Activated T-cell treated with anti-CD3 and anti-CD28 coated beads, Interleukin-2, amount 50 U/mL, for 72 hours (primary cell): ENCODE data around the gene TLR10. TPM values are rescaled to one million over a fixed set of nuclear protein-coding genes. Genes with fewer than 3 reads are reported as not detected.
"Not testable (repeated sequence)": the region's sequence is repeated elsewhere in the genome, so short reads cannot be mapped to it uniquely, and the experiment has no call there.

Source experiments
- ATAC-seq, 2 donors: fragments of 150-1000 bp; cut with Tn5 transposase; replicated peaks in 1 of 2; 2 replicates each; pipeline ENCODE4 v1.10.0; 2021; ENCODE audit warnings: moderate library complexity in 2 of 2, mild to moderate bottlenecking in 1 of 2
- DNase-seq, 2 donors: peaks; one replicate each; pipeline ENCODE4 v3.0.0; 2021 to 2022; ENCODE audit warnings: mixed read lengths in 1 of 2
- H3K27ac Mint-ChIP-seq: one replicate; pipeline ENCODE4 v1.8.0; 2022; ENCODE audit warnings: mild to moderate bottlenecking, moderate library complexity, mixed read lengths
- H3K27me3 Mint-ChIP-seq: one replicate; pipeline ENCODE4 v1.8.0; 2022; ENCODE audit warnings: low read depth, mixed read lengths
- H3K36me3 Mint-ChIP-seq, 2 donors: one replicate each; pipeline ENCODE4 v1.8.0; 2022; ENCODE audit warnings: mixed read lengths in 2 of 2, mild to moderate bottlenecking in 1 of 2; ENCODE audit not compliant: insufficient read depth in 2 of 2
- H3K4me1 Mint-ChIP-seq: one replicate; pipeline ENCODE4 v1.8.0; 2022; ENCODE audit warnings: low read depth, mixed read lengths
- H3K4me3 Mint-ChIP-seq, 2 donors: one replicate each; pipeline ENCODE4 v1.8.0; 2022; ENCODE audit warnings: mild to moderate bottlenecking in 2 of 2, mixed read lengths in 2 of 2, moderate library complexity in 2 of 2
- H3K9me3 Mint-ChIP-seq, 2 donors: one replicate each; pipeline ENCODE4 v1.8.0; 2022; ENCODE audit warnings: mixed read lengths in 2 of 2
- total RNA-seq, 2 donors: library from RNA; stranded (reverse); gene quantifications; one replicate each; pipeline ENCODE4 v1.2.3, GENCODE V29; 2022

Gene TLR10
- total RNA-seq, 2 donors from 2014 or later = 0.12 TPM; not detected in 1

GRCh38 chr4:38769857-38770256 is 12.9 kb downstream of the TLR10 start:
- no peak for ATAC-seq
- peaks cover 6 to 7% of the 10 kb centered on the region in 2 donors for H3K9me3 Mint-ChIP-seq
- no peaks in the 10 kb centered on the region for H3K27me3 Mint-ChIP-seq
- no peak overlapping the region for H3K4me3 Mint-ChIP-seq
- no peak for DNase-seq
- H3K27ac Mint-ChIP-seq = no peak overlapping the region
- H3K4me1 Mint-ChIP-seq = peaks cover 3% of the 10 kb centered on the region
- H3K36me3 Mint-ChIP-seq = peaks cover 2 to 7% of the 10 kb centered on the region in 2 donors

- H3K36me3 Mint-ChIP-seq = peaks cover 2 to 7% of the 10 kb centered on the region in 2 donors
- DNase-seq (no peak), ATAC-seq (no peak)
- H3K4me1 Mint-ChIP-seq = peaks cover 3% of the 10 kb centered on the region
- peaks cover 6 to 7% of the 10 kb centered on the region in 2 donors for H3K9me3 Mint-ChIP-seq
- no peaks in the 10 kb centered on the region for H3K27me3 Mint-ChIP-seq
- H3K27ac Mint-ChIP-seq = no peak overlapping the region
- no peak overlapping the region for H3K4me3 Mint-ChIP-seq
Observed at GRCh38 chr4:38769441-38769840, 13.3 kb downstream of the TLR10 start.

- ATAC-seq (no peak), DNase-seq (no peak)
- no peaks in the 10 kb centered on the region for H3K27me3 Mint-ChIP-seq
- H3K27ac Mint-ChIP-seq = no peak overlapping the region
- no peak overlapping the region for H3K4me3 Mint-ChIP-seq
- peaks cover 2 to 7% of the 10 kb centered on the region in 2 donors for H3K36me3 Mint-ChIP-seq
- peaks cover 6 to 7% of the 10 kb centered on the region in 2 donors for H3K9me3 Mint-ChIP-seq
- H3K4me1 Mint-ChIP-seq = peaks cover 3% of the 10 kb centered on the region
Observed at GRCh38 chr4:38768968-38769394, 13.8 kb downstream of the TLR10 start.

GRCh38 chr4:38766940-38767339 is 15.8 kb downstream of the TLR10 start:
- DNase-seq, H3K27me3 Mint-ChIP-seq, H3K4me3 Mint-ChIP-seq, H3K4me1 Mint-ChIP-seq, ATAC-seq, H3K9me3 Mint-ChIP-seq, H3K36me3 Mint-ChIP-seq, H3K27ac Mint-ChIP-seq: not testable (repeated sequence)

- peaks cover 2 to 7% of the 10 kb centered on the region in 2 donors for H3K36me3 Mint-ChIP-seq
- H3K4me1 Mint-ChIP-seq = peaks cover 23% of the 10 kb centered on the region
- H3K4me3 Mint-ChIP-seq = no peak overlapping the region
- H3K27ac Mint-ChIP-seq = no peak overlapping the region
- ATAC-seq (peak in 1 of 2 donors; percentile 45), DNase-seq (no peak)
- peaks cover 6 to 7% of the 10 kb centered on the region in 2 donors for H3K9me3 Mint-ChIP-seq
- H3K27me3 Mint-ChIP-seq = peaks cover 6% of the 10 kb centered on the region
Observed at GRCh38 chr4:38765382-38765781, 17.4 kb downstream of the TLR10 start.

GRCh38 chr4:38764277-38764676 is 18.5 kb downstream of the TLR10 start:
- ATAC-seq = no peak

GRCh38 chr4:38762560-38762959 is 20.2 kb downstream of the TLR10 start:
- Mint-ChIP-seq H3K27ac (no peak overlapping the region), H3K36me3 (peaks cover 2 to 6% of the 10 kb centered on the region in 2 donors), H3K27me3 (peaks cover 6% of the 10 kb centered on the region), H3K9me3 (peaks cover 6 to 7% of the 10 kb centered on the region in 2 donors), H3K4me1 (peaks cover 31% of the 10 kb centered on the region), H3K4me3 (no peak overlapping the region)
- DNase-seq (no peak), ATAC-seq (no peak)

More at GRCh38 chr4:38764277-38764676, 18.5 kb downstream of the TLR10 start:
- Mint-ChIP-seq H3K4me3 (no peak overlapping the region), H3K4me1 (peaks cover 27% of the 10 kb centered on the region), H3K9me3 (peaks cover 6 to 7% of the 10 kb centered on the region in 2 donors), H3K27me3 (peaks cover 6% of the 10 kb centered on the region), H3K36me3 (peaks cover 2 to 7% of the 10 kb centered on the region in 2 donors), H3K27ac (no peak overlapping the region)
- no peak for DNase-seq

- Mint-ChIP-seq H3K4me3 (no peak overlapping the region), H3K9me3 (no peaks in the 10 kb centered on the region), H3K27me3 (peaks cover 6% of the 10 kb centered on the region), H3K4me1 (peaks cover 27% of the 10 kb centered on the region), H3K36me3 (no peaks in the 10 kb centered on the region), H3K27ac (no peak overlapping the region)
- DNase-seq = no peak
- ATAC-seq = no peak
Observed at GRCh38 chr4:38759790-38760122, 23.0 kb downstream of the TLR10 start.

GRCh38 chr4:38759113-38759789 is 23.5 kb downstream of the TLR10 start:
- DNase-seq = peak; percentile 44 to 51
- Mint-ChIP-seq H3K9me3 (no peaks in the 10 kb centered on the region), H3K4me3 (peak overlapping the region in 1 of 2 donors; percentile 22), H3K27me3 (peaks cover 6% of the 10 kb centered on the region), H3K4me1 (peaks cover 27% of the 10 kb centered on the region), H3K27ac (no peak overlapping the region), H3K36me3 (no peaks in the 10 kb centered on the region)
- ATAC-seq = peak; percentile 75 to 78

- H3K4me3 Mint-ChIP-seq = no peak overlapping the region
- no peaks in the 10 kb centered on the region for H3K9me3 Mint-ChIP-seq
- H3K4me1 Mint-ChIP-seq = peaks cover 27% of the 10 kb centered on the region
- H3K27ac Mint-ChIP-seq = no peak overlapping the region
- peaks cover 6% of the 10 kb centered on the region for H3K27me3 Mint-ChIP-seq
- ATAC-seq (peak; percentile 23 to 25), DNase-seq (peak in 1 of 2 donors; percentile 16)
- no peaks in the 10 kb centered on the region for H3K36me3 Mint-ChIP-seq
Observed at GRCh38 chr4:38757945-38758600, 24.7 kb downstream of the TLR10 start.

GRCh38 chr4:38752941-38753806 is 29.6 kb downstream of the TLR10 start:
- H3K9me3 Mint-ChIP-seq = peaks cover 4% of the 10 kb centered on the region in 2 donors
- H3K27ac Mint-ChIP-seq = no peak overlapping the region
- H3K36me3 Mint-ChIP-seq = peaks cover 3 to 5% of the 10 kb centered on the region in 2 donors
- H3K27me3 Mint-ChIP-seq = no peaks in the 10 kb centered on the region
- no peaks in the 10 kb centered on the region for H3K4me1 Mint-ChIP-seq
- H3K4me3 Mint-ChIP-seq = no peak overlapping the region
- DNase-seq (no peak), ATAC-seq (no peak)

- Mint-ChIP-seq H3K9me3 (peaks cover 5 to 6% of the 10 kb centered on the region in 2 donors), H3K4me1 (no peaks in the 10 kb centered on the region), H3K27me3 (no peaks in the 10 kb centered on the region), H3K36me3 (peaks cover 5 to 6% of the 10 kb centered on the region in 2 donors), H3K4me3 (no peak overlapping the region), H3K27ac (no peak overlapping the region)
- DNase-seq (no peak), ATAC-seq (peak; percentile 92 to 96)
Observed at GRCh38 chr4:38752372-38752940, 30.3 kb downstream of the TLR10 start.
